Heart left ventricle (tissue), 16 donors: ENCODE measurements around the gene INTU. TPM values are rescaled to one million over a fixed set of nuclear protein-coding genes. Genes with fewer than 3 reads are reported as not detected.

Experiments used
- ATAC-seq, 4 donors: fragments of 200-7000 bp; cut with Tn5 transposase; one replicate each; pipeline ENCODE4 v1.9.1; 2020 to 2022; ENCODE audit warnings: moderate library complexity in 4 of 4, mild to moderate bottlenecking in 3 of 4, moderate number of reproducible peaks in 1 of 4
- DNase-seq, 5 donors: peaks; one replicate each; pipeline ENCODE4 v3.0.0-alpha.2; 2020
- H3K27ac ChIP-seq, 12 donors: fragments of 200-600 bp; sonication (generic) in 4 of 12; one replicate each; pipeline versions ENCODE4 v1.5.0 to v1.8.0; 2016 to 2022; ENCODE audit warnings: mild to moderate bottlenecking in 2 of 12
- H3K27me3 ChIP-seq, 9 donors: fragments of 200-600 bp; sonication (generic) in 2 of 9; one replicate each; pipeline versions ENCODE4 v1.5.1 to v1.8.0; 2016 to 2022; ENCODE audit warnings: mild to moderate bottlenecking in 3 of 9
- H3K36me3 ChIP-seq, 9 donors: fragments of 200-600 bp; sonication (generic) in 2 of 9; one replicate each; pipeline versions ENCODE4 v1.5.0 to v1.8.0; 2018 to 2022; ENCODE audit warnings: mild to moderate bottlenecking in 2 of 9
- H3K4me1 ChIP-seq, 12 donors: fragments of 200-600 bp; sonication (generic) in 4 of 12; one replicate each; pipeline versions ENCODE4 v1.5.0 to v1.8.0; 2016 to 2022; ENCODE audit warnings: mild to moderate bottlenecking in 3 of 12
- H3K4me3 ChIP-seq, 12 donors: fragments of 200-600 bp; sonication (generic) in 4 of 12; one replicate each; pipeline versions ENCODE4 v1.5.0 to v1.8.0; 2017 to 2022; ENCODE audit warnings: mild to moderate bottlenecking in 9 of 12, moderate library complexity in 4 of 12
- H3K9me3 ChIP-seq, 12 donors: fragments of 200-600 bp; sonication (generic) in 4 of 12; one replicate each; pipeline versions ENCODE4 v1.5.0 to v1.8.0; 2016 to 2022; ENCODE audit warnings: mild to moderate bottlenecking in 1 of 12
- CTCF ChIP-seq, 12 donors: fragments of 200-600 bp; sonication (generic) in 4 of 12; IDR thresholded peaks; one replicate each; pipeline versions ENCODE4 v1.5.0 to v1.8.0; 2018 to 2022; ENCODE audit warnings: antibody characterized with exemption in 12 of 12, mild to moderate bottlenecking in 5 of 12
- POLR2A ChIP-seq, 2 donors: fragments of 450-650 bp; IDR thresholded peaks; one replicate each; pipeline ENCODE4 v1.6.1; 2017; ENCODE audit warnings: antibody characterized with exemption in 2 of 2, mild to moderate bottlenecking in 2 of 2, moderate library complexity in 2 of 2
- WGBS, 4 donors: extraction: QIAGEN DNeasy Blood & Tissue Kit in 2 of 4; methylation state at CpG; one replicate each; pipeline versions ENCODE4 v1.1.5 to v1.1.7; 2013 to 2018; 5-methylcytosine and 5-hydroxymethylcytosine counted together
- intact Hi-C, 10 donors: fragments of 100-400 bp; cut with DNase I; formaldehyde crosslinking; loops; one replicate each; pipeline versions ENCODE4 v1.11.1 to v1.14.2; 2022
- polyA plus RNA-seq, 2 donors: library from polyadenylated mRNA; stranded (reverse); fragments of 200-250 nt; gene quantifications; one replicate each; pipeline ENCODE4 v1.2.3, GENCODE V29; 2013
- total RNA-seq, 9 donors: library from RNA; depleted of rRNA in 2 of 9; stranded (reverse); fragments of >200 nt in 2 of 9; fragmentation: NEBNext Ultra II Directional in 3 of 9; extraction: Animal tissue kit (Norgen Biotek cat#: 25700) in 3 of 9; gene quantifications; one replicate each; pipeline versions ENCODE4 v1.1.0 to v1.2.4, GENCODE V29; 2016 to 2023
- donor health status: ischemic (EF 13 %, LVEDD 7.1; RV severe dilation, severe dysfunction).
- donor health status: healthy with polysubstance abuse.
- donor health status: DM: no; HTN: yes; CAD: no.
- donor health status: DM: no; HTN: no; CAD: no.
- donor health status: ischemic (EF 25% LVEDD 6.9; RV normal size, moderate dysfunction).
- donor health status: ischemic (EF 25% LVEDD 5.7; RV mildly dilated, moderate dysfunction).
- donor health status: healthy.
- donor health status: DM: yes; HTN: yes; CAD: no.
- donor health status: ischemic (EF 35%, LVEDD 5.7; RV mildly dilated, moderate dysfunction).
- donor health status: nonischemic (EF 11% LVEDD 7.7; RV severe dilation, severe dysfunction).
- donor health status: DM: yes; HTN: yes; CAD: no.
- donor health status: PGD.
- donor health status: ischemic (EF 29% LVEDD 5.4; RV normal size, mild dysfunction).
- donor health status: nonischemic (EF 23%, LVEDD 6.1; RV moderate dilation, normal function).

Gene INTU
- total and polyA plus RNA-seq, 11 donors: 1.6 to 7.6 (median 3.7) TPM

DNA sequence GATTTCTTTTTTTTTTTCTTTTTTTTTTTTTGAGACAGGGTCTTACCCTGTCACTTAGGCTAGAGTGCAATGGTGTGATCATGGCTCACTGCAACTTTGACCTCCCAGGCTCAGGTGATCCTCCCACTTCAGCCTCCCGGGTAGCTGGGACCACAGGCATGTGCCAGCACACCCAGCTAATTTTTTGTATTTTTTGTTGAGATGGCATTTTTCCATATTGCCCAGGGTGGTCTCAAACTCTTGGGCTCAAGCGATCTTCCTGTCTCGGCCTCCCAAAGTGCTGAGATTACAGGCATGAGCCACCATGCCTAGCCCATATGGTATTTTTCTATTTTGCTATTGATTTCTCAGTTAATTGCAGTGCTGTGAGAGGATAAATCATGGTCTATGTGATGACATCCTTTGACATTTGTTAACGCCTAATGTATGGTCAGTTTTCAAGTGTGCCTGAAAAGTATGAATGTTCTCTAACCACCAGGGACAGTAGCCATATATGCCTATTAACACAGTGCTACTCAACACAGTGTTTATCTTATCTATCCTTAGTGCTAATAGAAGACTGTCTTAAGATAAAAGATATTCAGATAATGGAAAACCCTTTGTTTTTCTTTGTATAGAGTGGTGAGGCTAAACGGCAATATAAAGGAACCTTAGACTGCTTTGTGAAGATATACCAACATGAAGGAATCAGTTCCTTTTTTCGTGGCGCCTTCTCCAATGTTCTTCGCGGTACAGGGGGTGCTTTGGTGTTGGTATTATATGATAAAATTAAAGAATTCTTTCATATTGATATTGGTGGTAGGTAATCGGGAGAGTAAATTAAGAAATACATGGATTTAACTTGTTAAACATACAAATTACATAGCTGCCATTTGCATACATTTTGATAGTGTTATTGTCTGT, 140.3 kb downstream of the INTU start:
- Histone ChIP-seq H3K36me3 (no peaks in the 10 kb centered on the region), H3K4me1 (no peaks in the 10 kb centered on the region), H3K4me3 (no peak overlapping the region), H3K9me3 (no peaks in the 10 kb centered on the region), H3K27me3 (peaks cover 0 to 9% (median 0%) of the 10 kb centered on the region in 9 donors), H3K27ac (no peak overlapping the region)
- 86 to 88% (median 88%) methylated on average over 10 of the region's 10 CpGs for WGBS, 4 donors
- intact Hi-C loops: no loop called here
- TF ChIP-seq POLR2A (IDR thresholded peaks at IDR 0.05): no peak
- no peak for TF ChIP-seq CTCF (IDR thresholded peaks at IDR 0.05)
- DNase-seq (no peak), ATAC-seq (no peak)

DNA sequence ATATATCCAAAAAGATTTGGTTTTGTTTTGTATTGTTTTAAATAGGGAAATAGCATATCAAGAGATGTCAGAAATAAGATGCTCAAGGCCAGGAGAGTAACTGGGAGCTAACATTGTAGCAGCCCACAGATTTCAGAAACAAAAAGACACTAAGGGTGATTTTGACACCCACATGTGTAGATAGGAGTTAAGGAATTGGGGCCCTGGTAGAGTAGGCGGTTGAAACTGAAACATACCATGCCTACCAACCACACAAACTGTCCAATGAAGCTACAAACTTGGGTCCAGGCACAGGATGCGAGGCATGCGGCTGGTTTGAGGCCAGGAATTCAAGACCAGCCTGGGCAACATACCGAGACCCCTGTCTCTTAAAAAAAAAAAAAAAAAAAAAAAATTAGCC, 143.1 kb downstream of the INTU start:
- 92 to 98% (median 95%) methylated on average over 4 of the region's 4 CpGs for WGBS, 4 donors

More for the DNA sequence above, 143.1 kb downstream of the INTU start:
- H3K4me1 ChIP-seq: peaks cover 0 to 3% (median 0%) of the 10 kb centered on the region in 12 donors
- no peak for TF ChIP-seq CTCF (IDR thresholded peaks at IDR 0.05)
- TF ChIP-seq POLR2A (IDR thresholded peaks at IDR 0.05): no peak
- DNase-seq: no peak
- intact Hi-C loops: no loop called here
- H3K9me3 ChIP-seq: no peaks in the 10 kb centered on the region
- no peak for ATAC-seq
- H3K4me3 ChIP-seq: no peak overlapping the region
- H3K27me3 ChIP-seq: peaks cover 0 to 9% (median 0%) of the 10 kb centered on the region in 9 donors
- no peak overlapping the region for H3K27ac ChIP-seq
- no peaks in the 10 kb centered on the region for H3K36me3 ChIP-seq

Other genes with a start within 250 kb of the INTU start
- not detected for gene SLC25A31, start 97.4 kb downstream of the INTU start, total RNA-seq
- not detected for gene SLC25A31, start 97.4 kb downstream of the INTU start, polyA plus RNA-seq
- 10 to 100 TPM in 6 of 9 donors, 1 to 10 TPM in 3; 6.4 to 22.9 (median 13.0) TPM for gene HSPA4L, start 149.4 kb downstream of the INTU start, total RNA-seq
- gene HSPA4L, start 149.4 kb downstream of the INTU start, polyA plus RNA-seq: 1 to 10 TPM; 1.3 to 5.7 TPM
- gene PLK4, start 247.9 kb downstream of the INTU start, total RNA-seq: 1 to 10 TPM in 5 of 9 donors, under 1 TPM in 4; 0.25 to 4.0 (median 1.1) TPM
- gene PLK4, start 247.9 kb downstream of the INTU start, polyA plus RNA-seq: under 1 TPM; 0.19 to 0.25 TPM